Activated naive CD8-positive, alpha-beta T cell treated with anti-CD3 and anti-CD28 coated beads for 36 hours (primary cell): ENCODE results near the gene THAP11. TPM values are rescaled to one million over a fixed set of nuclear protein-coding genes. Genes with fewer than 3 reads are reported as not detected.
"Not testable (repeated sequence)": the region's sequence is repeated elsewhere in the genome, so short reads cannot be mapped to it uniquely, and the experiment has no call there.

Experiments
- DNase-seq: peaks from one replicate; pipeline ENCODE4 v3.0.0; 2021
- H3K27ac Mint-ChIP-seq: one replicate; pipeline ENCODE4 v1.8.0; 2022; ENCODE audit warnings: mild to moderate bottlenecking, moderate library complexity, mixed read lengths
- H3K27me3 Mint-ChIP-seq: one replicate; pipeline ENCODE4 v1.8.0; 2022; ENCODE audit warnings: mild to moderate bottlenecking, mixed read lengths
- H3K36me3 Mint-ChIP-seq: one replicate; pipeline ENCODE4 v1.8.0; 2021; ENCODE audit warnings: mild to moderate bottlenecking, mixed read lengths
- H3K4me1 Mint-ChIP-seq: one replicate; pipeline ENCODE4 v1.8.0; 2021; ENCODE audit warnings: mixed read lengths
- H3K4me3 Mint-ChIP-seq: one replicate; pipeline ENCODE4 v1.8.0; 2022; ENCODE audit warnings: mild to moderate bottlenecking, moderate library complexity, mixed read lengths
- H3K9me3 Mint-ChIP-seq: one replicate; pipeline ENCODE4 v1.8.0; 2022; ENCODE audit warnings: mixed read lengths
- total RNA-seq, 2 experiments: library from RNA; stranded (reverse); gene quantifications; one replicate each; pipeline ENCODE4 v1.2.3, GENCODE V29; 2021

Gene THAP11
- total RNA-seq, 2 experiments from 2014 or later: 45.9 to 47.5 TPM

GRCh38 chr16:67846320-67847063, 4.4 kb downstream of the THAP11 start, which contains the start of gene NUTF2:
NUTF2 (plus strand) TSS chr16:67846933; CDS start chr16:67865131, 18,198 bp downstream.
- Mint-ChIP-seq H3K27ac (peak within 1 kb of the TSS; percentile 88), H3K4me3 (peak within 1 kb of the TSS; percentile 96), H3K9me3 (no peaks in the 10 kb centered on the region), H3K4me1 (peaks cover 37% of the 10 kb centered on the region), H3K27me3 (no peaks in the 10 kb centered on the region), H3K36me3 (peaks cover 10% of the 10 kb centered on the region)
- DNase-seq: peak; percentile 97

- Mint-ChIP-seq H3K4me1 (peaks cover 35% of the 10 kb centered on the region), H3K36me3 (peaks cover 10% of the 10 kb centered on the region), H3K27me3 (no peaks in the 10 kb centered on the region), H3K9me3 (no peaks in the 10 kb centered on the region), H3K27ac (peak within 1 kb of the TSS; percentile 88), H3K4me3 (peak within 1 kb of the TSS; percentile 96)
- peak; percentile 27 for DNase-seq
Measured at GRCh38 chr16:67847064-67847861, 5.1 kb downstream of the THAP11 start, which contains the start of gene CENPT. CENPT (minus strand) TSS chr16:67847693; CDS start chr16:67833859, 13,834 bp downstream.

DNA sequence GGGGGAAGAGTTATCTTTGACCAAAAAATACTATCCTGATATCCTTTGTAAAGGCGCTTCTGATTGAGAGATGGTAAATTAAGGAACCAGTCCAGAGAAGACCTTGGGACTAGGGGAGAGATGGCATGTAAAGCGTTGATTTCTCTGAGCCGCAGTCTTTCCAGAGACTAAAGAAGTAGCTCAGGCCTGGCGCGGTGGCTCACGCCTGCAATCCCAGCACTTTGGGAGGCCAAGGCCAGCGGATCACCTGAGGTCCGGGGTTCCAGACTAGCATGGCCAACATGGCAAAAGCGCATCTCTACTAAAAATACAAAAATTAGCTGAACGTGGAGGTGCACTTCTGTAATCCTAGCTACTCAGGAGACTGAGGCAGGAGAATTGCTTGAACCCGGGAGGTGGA, 6.0 kb downstream of the THAP11 start:
- no peak for DNase-seq
- H3K4me3 Mint-ChIP-seq: peak overlapping the region; percentile 96
- H3K4me1 Mint-ChIP-seq: peaks cover 33% of the 10 kb centered on the region
- H3K36me3 Mint-ChIP-seq: peaks cover 10% of the 10 kb centered on the region
- H3K27ac Mint-ChIP-seq: peak overlapping the region; percentile 86
- H3K9me3 Mint-ChIP-seq: no peaks in the 10 kb centered on the region
- H3K27me3 Mint-ChIP-seq: no peaks in the 10 kb centered on the region

- H3K4me1 Mint-ChIP-seq: peaks cover 18% of the 10 kb centered on the region
- no peaks in the 10 kb centered on the region for H3K9me3 Mint-ChIP-seq
- DNase-seq: no peak
- peaks cover 9% of the 10 kb centered on the region for H3K36me3 Mint-ChIP-seq
- no peaks in the 10 kb centered on the region for H3K27me3 Mint-ChIP-seq
- no peak overlapping the region for H3K4me3 Mint-ChIP-seq
- H3K27ac Mint-ChIP-seq: no peak overlapping the region
Measured at GRCh38 chr16:67853670-67854069, 11.6 kb downstream of the THAP11 start.

DNA sequence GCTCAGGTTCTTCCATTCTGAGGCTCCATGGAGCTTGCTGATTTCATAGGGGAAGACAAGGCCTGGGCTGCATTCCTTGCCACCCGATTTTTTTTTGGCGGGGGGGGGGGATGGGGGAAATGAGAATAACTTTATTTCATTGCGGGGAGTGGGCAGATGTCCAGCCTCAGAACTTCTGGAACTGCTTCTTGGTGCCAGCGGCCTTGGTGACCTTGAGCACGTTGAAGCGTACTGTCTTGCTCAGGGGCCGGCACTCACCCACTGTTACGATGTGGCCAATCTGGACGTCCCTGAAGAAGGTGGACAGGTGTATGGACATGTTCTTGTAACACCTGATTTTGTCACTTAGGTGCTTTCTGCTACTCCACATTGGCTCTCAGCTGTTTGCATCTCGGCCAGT, 13.7 kb downstream of the THAP11 start:
- H3K4me1 Mint-ChIP-seq: peaks cover 18% of the 10 kb centered on the region
- no peak overlapping the region for H3K4me3 Mint-ChIP-seq
- H3K9me3 Mint-ChIP-seq: no peaks in the 10 kb centered on the region
- H3K36me3 Mint-ChIP-seq: peaks cover 4% of the 10 kb centered on the region
- no peak for DNase-seq
- H3K27me3 Mint-ChIP-seq: no peaks in the 10 kb centered on the region
- no peak overlapping the region for H3K27ac Mint-ChIP-seq

DNA sequence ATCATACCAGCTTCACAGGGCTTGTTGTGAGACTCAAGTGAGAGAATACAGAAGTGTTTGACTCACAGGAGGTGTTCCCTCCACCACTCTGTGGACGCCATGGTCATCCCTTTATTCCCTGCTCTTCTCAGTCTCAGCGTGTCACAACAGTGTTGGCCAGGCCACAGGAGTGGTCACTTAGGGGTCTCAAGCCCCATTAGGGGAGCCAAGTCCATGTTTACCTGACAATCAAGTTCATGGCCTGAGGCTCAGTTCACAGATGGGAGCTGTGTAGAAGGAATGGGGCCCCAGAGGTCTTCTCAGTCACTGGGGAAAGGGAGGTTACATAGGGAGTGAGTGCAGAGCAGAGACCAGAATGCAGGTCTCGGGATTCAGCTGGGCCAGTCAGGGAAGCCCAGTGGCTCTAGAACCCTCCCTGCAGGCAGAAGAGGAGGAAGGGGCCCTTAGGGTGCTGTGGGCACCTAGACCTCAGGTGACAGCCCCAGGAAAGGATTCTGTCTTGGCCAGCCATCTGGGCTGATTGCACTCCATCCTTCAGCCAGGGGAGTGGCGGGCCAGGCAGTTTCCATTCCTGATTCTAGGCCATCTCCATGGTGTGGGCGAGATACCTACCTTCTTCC, 14.9 kb downstream of the THAP11 start:
- no peaks in the 10 kb centered on the region for H3K27me3 Mint-ChIP-seq
- DNase-seq: no peak
- no peak overlapping the region for H3K27ac Mint-ChIP-seq
- peaks cover 18% of the 10 kb centered on the region for H3K4me1 Mint-ChIP-seq
- H3K36me3 Mint-ChIP-seq: peaks cover 4% of the 10 kb centered on the region
- no peaks in the 10 kb centered on the region for H3K9me3 Mint-ChIP-seq
- no peak overlapping the region for H3K4me3 Mint-ChIP-seq

DNA sequence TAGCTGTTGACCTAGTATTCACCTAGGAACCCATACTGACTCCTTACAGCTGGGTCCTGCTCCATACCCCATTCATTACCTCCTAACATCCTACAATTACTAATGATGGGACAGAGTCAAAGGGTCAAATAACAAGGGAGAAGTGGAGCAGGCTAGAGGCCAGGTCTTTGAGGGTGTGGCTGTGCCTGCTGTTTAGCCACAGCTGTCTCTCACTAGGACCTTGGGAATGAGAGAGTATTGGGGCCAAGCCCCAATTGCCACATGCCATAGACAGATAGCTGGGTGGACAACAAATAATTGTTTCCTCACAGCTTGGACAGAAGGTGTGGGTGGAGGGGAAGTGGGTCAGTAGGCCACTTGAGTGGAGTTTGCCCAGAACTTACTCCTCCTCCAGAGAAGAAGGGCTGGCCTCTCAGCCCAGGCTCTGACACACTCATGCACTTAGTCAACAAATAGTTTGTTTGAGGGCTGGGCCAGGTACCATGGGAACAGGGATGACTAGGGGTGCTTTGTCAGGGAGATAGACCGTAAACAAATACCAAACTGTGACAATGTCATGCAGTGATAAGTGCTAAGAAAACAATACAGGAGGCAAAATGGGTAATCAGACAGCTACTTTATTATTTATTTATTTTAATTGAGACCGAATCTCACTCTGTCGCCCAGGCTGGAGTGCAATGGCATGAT, 15.6 kb downstream of the THAP11 start:
- Mint-ChIP-seq H3K9me3 (no peaks in the 10 kb centered on the region), H3K27ac (no peak overlapping the region), H3K27me3 (no peaks in the 10 kb centered on the region), H3K36me3 (peaks cover 4% of the 10 kb centered on the region), H3K4me1 (peaks cover 18% of the 10 kb centered on the region), H3K4me3 (no peak overlapping the region)
- no peak for DNase-seq

- peak overlapping the region; percentile 9 for H3K27ac Mint-ChIP-seq
- no peaks in the 10 kb centered on the region for H3K27me3 Mint-ChIP-seq
- H3K4me3 Mint-ChIP-seq: no peak overlapping the region
Measured at GRCh38 chr16:67858500-67858899, 16.4 kb downstream of the THAP11 start.

GRCh38 chr16:67860589-67861398, 18.7 kb downstream of the THAP11 start:
- Mint-ChIP-seq H3K4me1 (peaks cover 15% of the 10 kb centered on the region), H3K36me3 (peaks cover 4% of the 10 kb centered on the region), H3K27me3 (no peaks in the 10 kb centered on the region), H3K9me3 (no peaks in the 10 kb centered on the region), H3K27ac (no peak overlapping the region), H3K4me3 (no peak overlapping the region)
- DNase-seq: no peak

More at GRCh38 chr16:67858500-67858899, 16.4 kb downstream of the THAP11 start:
- peaks cover 4% of the 10 kb centered on the region for H3K36me3 Mint-ChIP-seq
- no peak for DNase-seq
- H3K9me3 Mint-ChIP-seq: no peaks in the 10 kb centered on the region
- H3K4me1 Mint-ChIP-seq: peaks cover 18% of the 10 kb centered on the region

GRCh38 chr16:67861877-67862276, 19.8 kb downstream of the THAP11 start:
- no peak overlapping the region for H3K27ac Mint-ChIP-seq

DNA sequence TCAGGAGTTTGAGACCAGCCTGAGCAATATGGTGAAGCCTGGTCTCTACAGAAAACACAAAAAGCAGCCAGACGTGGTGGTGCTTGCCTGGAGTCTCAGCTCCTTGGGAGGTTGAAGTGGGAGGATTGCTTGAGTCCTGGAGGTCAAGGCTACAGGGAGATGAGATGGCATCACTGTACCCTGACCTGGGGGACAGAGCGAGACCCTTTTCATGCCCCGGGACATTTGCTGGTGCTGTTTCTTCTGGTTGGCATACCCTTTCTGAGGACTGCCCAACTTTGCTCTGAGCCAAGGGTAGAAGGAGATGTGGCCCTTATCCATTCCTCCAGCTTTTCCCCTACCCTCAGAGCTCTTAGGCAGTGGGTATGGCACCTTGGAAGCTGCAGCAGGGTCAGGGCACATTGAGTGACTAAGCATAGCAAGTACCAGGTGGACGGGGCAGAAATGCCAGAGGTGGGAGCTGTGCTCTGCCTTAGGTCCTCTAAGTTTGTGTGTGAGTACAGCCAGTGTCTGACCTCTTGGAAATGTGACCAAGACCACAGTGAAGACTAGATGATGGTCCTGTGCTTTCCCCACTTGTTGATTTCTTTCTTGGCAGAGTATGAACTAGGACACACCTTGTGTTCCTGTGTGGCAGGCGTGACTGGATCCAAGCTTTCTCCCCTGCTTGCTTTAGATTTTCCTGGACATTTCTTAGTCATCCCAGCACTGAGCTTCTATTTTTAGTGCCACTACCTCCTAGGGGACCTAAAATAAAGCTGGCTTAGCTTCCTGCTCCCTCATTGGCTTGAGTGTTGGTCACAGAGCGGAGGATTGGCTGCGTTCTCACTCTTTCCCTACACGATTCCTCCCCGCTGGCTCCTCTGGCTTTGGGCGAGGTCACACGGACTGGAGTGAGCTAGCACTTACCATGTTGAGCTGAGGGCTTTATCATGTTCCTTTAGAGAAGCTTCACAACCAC, 20.8 kb downstream of the THAP11 start:
- DNase-seq: no peak
- Mint-ChIP-seq H3K36me3 (peaks cover 4% of the 10 kb centered on the region), H3K9me3 (no peaks in the 10 kb centered on the region), H3K27me3 (no peaks in the 10 kb centered on the region), H3K4me1 (peaks cover 5% of the 10 kb centered on the region), H3K27ac (no peak overlapping the region), H3K4me3 (no peak overlapping the region)

More at GRCh38 chr16:67861877-67862276, 19.8 kb downstream of the THAP11 start:
- H3K27me3 Mint-ChIP-seq: no peaks in the 10 kb centered on the region
- H3K4me1 Mint-ChIP-seq: peaks cover 10% of the 10 kb centered on the region
- no peak overlapping the region for H3K4me3 Mint-ChIP-seq
- peaks cover 4% of the 10 kb centered on the region for H3K36me3 Mint-ChIP-seq
- DNase-seq: no peak
- no peaks in the 10 kb centered on the region for H3K9me3 Mint-ChIP-seq

- not testable (repeated sequence) for H3K27me3 Mint-ChIP-seq, DNase-seq, H3K27ac Mint-ChIP-seq, H3K4me3 Mint-ChIP-seq, H3K9me3 Mint-ChIP-seq, H3K36me3 Mint-ChIP-seq, H3K4me1 Mint-ChIP-seq
Measured at GRCh38 chr16:67864044-67864443, 21.9 kb downstream of the THAP11 start.

DNA sequence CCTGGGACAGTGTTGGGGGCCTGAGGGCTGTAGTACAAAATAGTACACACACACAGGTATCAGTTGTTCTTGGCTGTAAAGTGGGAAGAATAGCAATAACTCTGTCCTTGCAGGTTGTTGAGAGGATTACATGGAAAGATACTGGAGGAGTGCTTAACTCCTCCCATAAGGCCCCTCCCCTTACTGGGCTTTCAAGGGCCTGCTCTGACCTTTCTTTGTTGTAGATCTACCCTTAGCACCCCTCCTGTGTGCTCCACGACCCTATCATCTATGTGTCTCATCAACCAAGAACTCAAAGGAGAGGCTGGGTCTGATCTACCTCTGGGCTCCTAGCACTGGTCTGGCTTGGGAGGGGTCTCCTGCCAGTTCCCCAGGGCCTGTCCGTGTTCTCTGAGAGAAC, 22.5 kb downstream of the THAP11 start:
- Mint-ChIP-seq H3K27ac (no peak overlapping the region), H3K9me3 (no peaks in the 10 kb centered on the region), H3K4me3 (no peak overlapping the region), H3K4me1 (peaks cover 5% of the 10 kb centered on the region), H3K27me3 (no peaks in the 10 kb centered on the region), H3K36me3 (no peaks in the 10 kb centered on the region)
- DNase-seq: no peak
